ENCODE results near the gene DACT3.

DNA sequence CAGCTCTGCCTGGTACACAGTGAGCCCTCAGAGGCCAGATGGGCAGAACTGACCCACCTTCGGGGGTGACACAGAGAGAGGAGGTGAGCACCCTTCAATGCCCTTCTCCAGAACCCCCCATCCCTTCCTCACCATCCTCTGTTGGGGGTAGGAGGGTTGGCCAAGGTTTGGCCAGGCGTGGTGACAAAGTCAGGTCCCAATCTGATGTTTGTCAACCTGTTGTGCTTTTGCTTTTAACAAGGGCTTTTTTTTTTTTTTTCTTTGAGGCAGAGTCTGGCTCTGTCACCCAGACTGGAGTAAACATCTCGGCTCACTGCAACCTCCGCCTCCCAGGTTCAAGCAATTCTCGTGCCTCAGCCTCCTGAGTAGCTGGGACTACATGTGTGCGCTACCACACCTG is 43.4 kb downstream of the DACT3 start:
- TF ChIP-seq, protein P1, sequence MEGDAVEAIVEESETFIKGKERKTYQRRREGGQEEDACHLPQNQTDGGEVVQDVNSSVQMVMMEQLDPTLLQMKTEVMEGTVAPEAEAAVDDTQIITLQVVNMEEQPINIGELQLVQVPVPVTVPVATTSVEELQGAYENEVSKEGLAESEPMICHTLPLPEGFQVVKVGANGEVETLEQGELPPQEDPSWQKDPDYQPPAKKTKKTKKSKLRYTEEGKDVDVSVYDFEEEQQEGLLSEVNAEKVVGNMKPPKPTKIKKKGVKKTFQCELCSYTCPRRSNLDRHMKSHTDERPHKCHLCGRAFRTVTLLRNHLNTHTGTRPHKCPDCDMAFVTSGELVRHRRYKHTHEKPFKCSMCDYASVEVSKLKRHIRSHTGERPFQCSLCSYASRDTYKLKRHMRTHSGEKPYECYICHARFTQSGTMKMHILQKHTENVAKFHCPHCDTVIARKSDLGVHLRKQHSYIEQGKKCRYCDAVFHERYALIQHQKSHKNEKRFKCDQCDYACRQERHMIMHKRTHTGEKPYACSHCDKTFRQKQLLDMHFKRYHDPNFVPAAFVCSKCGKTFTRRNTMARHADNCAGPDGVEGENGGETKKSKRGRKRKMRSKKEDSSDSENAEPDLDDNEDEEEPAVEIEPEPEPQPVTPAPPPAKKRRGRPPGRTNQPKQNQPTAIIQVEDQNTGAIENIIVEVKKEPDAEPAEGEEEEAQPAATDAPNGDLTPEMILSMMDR (IDR thresholded peaks at IDR 0.05), result no peak
- no peak for TF ChIP-seq POLR2AphosphoS5 (IDR thresholded peaks at IDR 0.05)
- no peak for TF ChIP-seq POLR2A (IDR thresholded peaks at IDR 0.05)
- no peak for TF ChIP-seq EP300 (IDR thresholded peaks at IDR 0.05)

All from suprapubic skin (tissue), 4 donors.